WTC11 (cell line): ENCODE data around the gene HDAC9. TPM values are rescaled to one million over a fixed set of nuclear protein-coding genes. Genes with fewer than 3 reads are reported as not detected.
"Not testable (repeated sequence)": the region's sequence is repeated elsewhere in the genome, so short reads cannot be mapped to it uniquely, and the experiment has no call there.

Experiments used
- ATAC-seq: fragments of 200-7000 bp; cut with Tn5 transposase; 2 replicates; pipeline ENCODE4 v1.10.0; 2021; ENCODE audit warnings: mild to moderate bottlenecking, moderate library complexity
- CTCF ChIA-PET: fragments of 300-600 bp; sonication (Branson Sonifier 250); formaldehyde crosslinking; loops from one replicate; lab custom pipeline; 2021; ENCODE audit warnings: antibody characterized with exemption; lab: Charles Lee
- POLR2A ChIA-PET: fragments of 350-600 bp; sonication (Branson Sonifier 250); formaldehyde crosslinking; loops from one replicate; lab custom pipeline; 2021; ENCODE audit warnings: antibody characterized with exemption; lab: Charles Lee
- DNase-seq: peaks from one replicate; pipeline ENCODE4 v3.0.0; 2021; ENCODE audit warnings: low spot score
- H3K27ac Mint-ChIP-seq: 2 replicates; pipeline ENCODE4 v1.8.0; 2021; ENCODE audit warnings: mixed read lengths
- H3K27me3 Mint-ChIP-seq: 2 replicates; pipeline ENCODE4 v1.8.0; 2021; ENCODE audit warnings: low read depth, mild to moderate bottlenecking, moderate library complexity, mixed read lengths
- H3K36me3 Mint-ChIP-seq: 2 replicates; pipeline ENCODE4 v1.8.0; 2021; ENCODE audit warnings: mixed read lengths
- H3K4me1 Mint-ChIP-seq: 2 replicates; pipeline ENCODE4 v1.8.0; 2022; ENCODE audit warnings: mixed read lengths
- H3K4me3 Mint-ChIP-seq: 2 replicates; pipeline ENCODE4 v1.8.0; 2021; ENCODE audit warnings: mild to moderate bottlenecking, moderate library complexity, mixed read lengths
- H3K9me3 Mint-ChIP-seq: 2 replicates; pipeline ENCODE4 v1.8.0; 2021; ENCODE audit warnings: mixed read lengths
- CDX4 ChIP-seq: fragments of 250-450 bp; sonication (Bioruptor Pico); IDR thresholded peaks from 2 replicates; pipeline ENCODE4 v1.9.0; 2021; ENCODE audit warnings: moderate library complexity, mild to moderate bottlenecking, inconsistent platforms, borderline replicate concordance
- ELF4 ChIP-seq: sonication (generic); formaldehyde crosslinking; IDR thresholded peaks from 2 replicates; pipeline ENCODE4 v1.8.1; 2022; ENCODE audit warnings: low read depth, mild to moderate bottlenecking, moderate library complexity, missing genetic modification reagents
- ETV6 ChIP-seq: sonication (generic); formaldehyde crosslinking; IDR thresholded peaks from 2 replicates; pipeline ENCODE4 v1.8.1; 2022; ENCODE audit warnings: mild to moderate bottlenecking, missing genetic modification reagents
- FOXK1 ChIP-seq: sonication (generic); formaldehyde crosslinking; IDR thresholded peaks from 2 replicates; pipeline ENCODE4 v1.8.0; 2022; ENCODE audit warnings: mild to moderate bottlenecking, moderate library complexity, missing genetic modification reagents
- GABPB1 ChIP-seq: sonication (generic); formaldehyde crosslinking; IDR thresholded peaks from 2 replicates; pipeline ENCODE4 v1.8.1; 2023; ENCODE audit warnings: mild to moderate bottlenecking, missing genetic modification reagents
- GRHL2 ChIP-seq: fragments of 250-450 bp; sonication (Bioruptor Pico); IDR thresholded peaks from 2 replicates; pipeline ENCODE4 v1.8.0; 2022; ENCODE audit warnings: mild to moderate bottlenecking, moderate library complexity; ENCODE audit not compliant: insufficient replicate concordance, severe bottlenecking
- GTF2I ChIP-seq: fragments of 250-450 bp; sonication (Bioruptor Pico); conservative IDR thresholded peaks from 2 replicates; pipeline ENCODE4 v1.4.0; 2021; ENCODE audit warnings: mild to moderate bottlenecking
- JAZF1 ChIP-seq: fragments of 250-450 bp; sonication (Bioruptor Pico); IDR thresholded peaks from 2 replicates; pipeline ENCODE4 v1.9.0; 2021; ENCODE audit warnings: moderate library complexity, mild to moderate bottlenecking, inconsistent platforms
- JUN ChIP-seq: sonication (generic); formaldehyde crosslinking; IDR thresholded peaks from 2 replicates; pipeline ENCODE4 v1.8.0; 2023; ENCODE audit warnings: mild to moderate bottlenecking, missing genetic modification reagents
- MAX ChIP-seq: sonication (generic); formaldehyde crosslinking; IDR thresholded peaks from 2 replicates; pipeline ENCODE4 v1.8.0; 2022; ENCODE audit warnings: mild to moderate bottlenecking, missing genetic modification reagents
- NFATC4 ChIP-seq: fragments of 250-450 bp; sonication (Bioruptor Pico); IDR thresholded peaks from 2 replicates; pipeline ENCODE4 v1.9.0; 2021; ENCODE audit warnings: mild to moderate bottlenecking
- NFE2L1 ChIP-seq: sonication (generic); formaldehyde crosslinking; IDR thresholded peaks from 2 replicates; pipeline ENCODE4 v1.8.1; 2023; ENCODE audit warnings: missing genetic modification reagents
- NFYB ChIP-seq: sonication (generic); formaldehyde crosslinking; conservative IDR thresholded peaks from 2 replicates; pipeline ENCODE4 v1.8.0; 2022; ENCODE audit warnings: low read depth, missing genetic modification reagents
- PRRX2 ChIP-seq: fragments of 250-450 bp; sonication (Bioruptor Pico); IDR thresholded peaks from 2 replicates; pipeline ENCODE4 v1.8.0; 2021; ENCODE audit warnings: mild to moderate bottlenecking
- RORB ChIP-seq: fragments of 250-450 bp; sonication (Bioruptor Pico); IDR thresholded peaks from 2 replicates; pipeline ENCODE4 v1.9.0; 2021; ENCODE audit warnings: mild to moderate bottlenecking
- TCF7 ChIP-seq: sonication (generic); formaldehyde crosslinking; IDR thresholded peaks from 2 replicates; pipeline ENCODE4 v1.8.0; 2022; ENCODE audit warnings: mild to moderate bottlenecking, low read depth, missing genetic modification reagents, moderate library complexity
- USF1 ChIP-seq: sonication (generic); formaldehyde crosslinking; IDR thresholded peaks from 2 replicates; pipeline ENCODE4 v1.8.0; 2022; ENCODE audit warnings: mild to moderate bottlenecking, missing genetic modification reagents
- ZNF232 ChIP-seq: sonication (generic); formaldehyde crosslinking; IDR thresholded peaks from 2 replicates; pipeline ENCODE4 v1.8.0; 2022; ENCODE audit warnings: mild to moderate bottlenecking, missing genetic modification reagents
- ZNF263 ChIP-seq: sonication (generic); formaldehyde crosslinking; IDR thresholded peaks from 2 replicates; pipeline ENCODE4 v1.8.1; 2022; ENCODE audit warnings: low read depth, mild to moderate bottlenecking, moderate library complexity, missing genetic modification reagents
- ZNF317 ChIP-seq: sonication (generic); formaldehyde crosslinking; IDR thresholded peaks from 2 replicates; pipeline ENCODE4 v1.8.1; 2023; ENCODE audit warnings: low read depth, mild to moderate bottlenecking, moderate library complexity, missing genetic modification reagents, borderline replicate concordance
- ZNF671 ChIP-seq: fragments of 250-450 bp; sonication (Bioruptor Pico); IDR thresholded peaks from 2 replicates; pipeline ENCODE4 v1.8.0; 2021; ENCODE audit warnings: mild to moderate bottlenecking
- total RNA-seq: library from RNA; stranded (reverse); gene quantifications from 3 replicates; pipeline ENCODE4 v1.2.3, GENCODE V29; 2021
- TF ChIP-seq, protein P1 (sequence below): fragments of 250-450 bp; sonication (Bioruptor Pico); IDR thresholded peaks from 2 replicates; pipeline ENCODE4 v1.9.0; 2021; ENCODE audit warnings: mild to moderate bottlenecking
- TF ChIP-seq, protein P2 (sequence below): fragments of 250-450 bp; sonication (Bioruptor Pico); IDR thresholded peaks from 2 replicates; pipeline ENCODE4 v2.1.2; 2022; ENCODE audit warnings: mild to moderate bottlenecking, moderate library complexity
- TF ChIP-seq, protein P3 (sequence below): sonication (generic); formaldehyde crosslinking; IDR thresholded peaks from 2 replicates; pipeline ENCODE4 v1.8.1; 2022; ENCODE audit warnings: low read depth, mild to moderate bottlenecking, moderate library complexity, missing genetic modification reagents, borderline replicate concordance
- TF ChIP-seq, protein P4 (sequence below): sonication (generic); formaldehyde crosslinking; IDR thresholded peaks from 2 replicates; pipeline ENCODE4 v1.8.1; 2023; ENCODE audit warnings: mild to moderate bottlenecking, missing genetic modification reagents, moderate library complexity
- TF ChIP-seq, protein P5 (sequence below): sonication (generic); formaldehyde crosslinking; IDR thresholded peaks from 2 replicates; pipeline ENCODE4 v1.8.1; 2022; ENCODE audit warnings: missing genetic modification reagents, borderline replicate concordance

HDAC9 gene
- total RNA-seq, 1 experiment from 2014 or later = 18.8 TPM

- CTCF ChIA-PET, H3K9me3 Mint-ChIP-seq, H3K27ac Mint-ChIP-seq, POLR2A ChIA-PET, H3K4me1 Mint-ChIP-seq, DNase-seq, H3K27me3 Mint-ChIP-seq, H3K4me3 Mint-ChIP-seq, ATAC-seq, H3K36me3 Mint-ChIP-seq: not testable (repeated sequence)
Measured at GRCh38 chr7:18967755-18968154, 472.2 kb downstream of the HDAC9 start.

DNA sequence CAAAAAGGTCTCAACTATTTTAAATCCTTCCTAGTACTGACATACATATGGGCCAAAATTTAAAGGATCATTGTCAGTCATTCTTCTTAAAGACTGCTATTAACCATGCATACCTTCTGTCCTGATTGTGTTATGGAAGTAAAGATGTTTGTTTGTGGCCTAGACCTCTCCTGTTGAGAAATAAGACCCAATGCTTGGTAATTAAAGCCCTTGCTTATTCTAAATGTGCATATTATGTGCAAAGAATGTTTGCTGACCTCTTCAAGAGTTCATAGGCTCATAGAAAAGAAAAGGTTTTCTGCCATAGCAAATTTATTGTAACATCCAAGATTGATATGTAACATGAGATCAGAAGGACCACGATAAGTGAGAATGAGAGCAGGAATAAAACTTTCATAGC lies 476.3 kb downstream of the HDAC9 start:
- H3K4me3 Mint-ChIP-seq = no peak overlapping the region
- ATAC-seq = no peak
- no peak for DNase-seq
- H3K27ac Mint-ChIP-seq = no peak overlapping the region
- H3K27me3 Mint-ChIP-seq = no peaks in the 10 kb centered on the region
- no peaks in the 10 kb centered on the region for H3K36me3 Mint-ChIP-seq
- H3K4me1 Mint-ChIP-seq = no peaks in the 10 kb centered on the region
- ChIA-PET POLR2A (no interaction called here), CTCF (interaction anchor here (0.6 kb wide), 1 partner anchor 80 kb away, joined by 3 read pairs; no protein-coding TSS in a partner anchor)
- TF ChIP-seq RORB (CRISPR knock-in tag) (no peak), JAZF1 (CRISPR knock-in tag) (no peak), GABPB1 (CRISPR knock-in tag) (no peak), MAX (CRISPR knock-in tag) (no peak), NFATC4 (CRISPR knock-in tag) (no peak), CDX4 (CRISPR knock-in tag) (no peak), JUN (CRISPR knock-in tag) (no peak), PRRX2 (CRISPR knock-in tag) (no peak), NFYB (CRISPR knock-in tag) (no peak), NFE2L1 (no peak), GTF2I (CRISPR knock-in tag) (no peak), FOXK1 (CRISPR knock-in tag) (no peak), ZNF263 (CRISPR knock-in tag) (no peak), ZNF232 (no peak), ELF4 (CRISPR knock-in tag) (no peak), ETV6 (CRISPR knock-in tag) (no peak)
- TF ChIP-seq, protein P1, sequence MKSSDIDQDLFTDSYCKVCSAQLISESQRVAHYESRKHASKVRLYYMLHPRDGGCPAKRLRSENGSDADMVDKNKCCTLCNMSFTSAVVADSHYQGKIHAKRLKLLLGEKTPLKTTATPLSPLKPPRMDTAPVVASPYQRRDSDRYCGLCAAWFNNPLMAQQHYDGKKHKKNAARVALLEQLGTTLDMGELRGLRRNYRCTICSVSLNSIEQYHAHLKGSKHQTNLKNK = no peak
- TF ChIP-seq, protein P2, sequence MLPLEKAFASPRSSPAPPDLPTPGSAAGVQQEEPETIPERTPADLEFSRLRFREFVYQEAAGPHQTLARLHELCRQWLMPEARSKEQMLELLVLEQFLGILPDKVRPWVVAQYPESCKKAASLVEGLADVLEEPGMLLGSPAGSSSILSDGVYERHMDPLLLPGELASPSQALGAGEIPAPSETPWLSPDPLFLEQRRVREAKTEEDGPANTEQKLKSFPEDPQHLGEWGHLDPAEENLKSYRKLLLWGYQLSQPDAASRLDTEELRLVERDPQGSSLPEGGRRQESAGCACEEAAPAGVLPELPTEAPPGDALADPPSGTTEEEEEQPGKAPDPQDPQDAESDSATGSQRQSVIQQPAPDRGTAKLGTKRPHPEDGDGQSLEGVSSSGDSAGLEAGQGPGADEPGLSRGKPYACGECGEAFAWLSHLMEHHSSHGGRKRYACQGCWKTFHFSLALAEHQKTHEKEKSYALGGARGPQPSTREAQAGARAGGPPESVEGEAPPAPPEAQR (CRISPR knock-in tag) = no peak
- TF ChIP-seq, protein P3, sequence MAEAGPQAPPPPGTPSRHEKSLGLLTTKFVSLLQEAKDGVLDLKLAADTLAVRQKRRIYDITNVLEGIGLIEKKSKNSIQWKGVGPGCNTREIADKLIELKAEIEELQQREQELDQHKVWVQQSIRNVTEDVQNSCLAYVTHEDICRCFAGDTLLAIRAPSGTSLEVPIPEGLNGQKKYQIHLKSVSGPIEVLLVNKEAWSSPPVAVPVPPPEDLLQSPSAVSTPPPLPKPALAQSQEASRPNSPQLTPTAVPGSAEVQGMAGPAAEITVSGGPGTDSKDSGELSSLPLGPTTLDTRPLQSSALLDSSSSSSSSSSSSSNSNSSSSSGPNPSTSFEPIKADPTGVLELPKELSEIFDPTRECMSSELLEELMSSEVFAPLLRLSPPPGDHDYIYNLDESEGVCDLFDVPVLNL (CRISPR knock-in tag) = no peak
- TF ChIP-seq, protein P4, sequence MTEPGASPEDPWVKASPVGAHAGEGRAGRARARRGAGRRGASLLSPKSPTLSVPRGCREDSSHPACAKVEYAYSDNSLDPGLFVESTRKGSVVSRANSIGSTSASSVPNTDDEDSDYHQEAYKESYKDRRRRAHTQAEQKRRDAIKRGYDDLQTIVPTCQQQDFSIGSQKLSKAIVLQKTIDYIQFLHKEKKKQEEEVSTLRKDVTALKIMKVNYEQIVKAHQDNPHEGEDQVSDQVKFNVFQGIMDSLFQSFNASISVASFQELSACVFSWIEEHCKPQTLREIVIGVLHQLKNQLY (CRISPR knock-in tag) = no peak
- 0 out of 2 replicates have a peak, but pooled peaks cover 3% of the 10 kb centered on the region for H3K9me3 Mint-ChIP-seq

GRCh38 chr7:18974803-18975202 lies 479.3 kb downstream of the HDAC9 start:
- ChIA-PET POLR2A (no interaction called here), CTCF (no interaction called here)
- no peak for DNase-seq
- no peak overlapping the region for H3K4me3 Mint-ChIP-seq
- H3K4me1 Mint-ChIP-seq = no peaks in the 10 kb centered on the region
- H3K36me3 Mint-ChIP-seq = no peaks in the 10 kb centered on the region
- ATAC-seq = no peak
- H3K9me3 Mint-ChIP-seq = 0 out of 2 replicates have a peak, but pooled peaks cover 3% of the 10 kb centered on the region
- no peaks in the 10 kb centered on the region for H3K27me3 Mint-ChIP-seq
- no peak overlapping the region for H3K27ac Mint-ChIP-seq
- TF ChIP-seq USF1 (CRISPR knock-in tag) (no peak), ZNF263 (CRISPR knock-in tag) (no peak), ETV6 (CRISPR knock-in tag) (no peak), GABPB1 (CRISPR knock-in tag) (no peak), ZNF671 (CRISPR knock-in tag) (no peak), ZNF317 (CRISPR knock-in tag) (no peak), GRHL2 (CRISPR knock-in tag) (no peak), TCF7 (CRISPR knock-in tag) (no peak), NFE2L1 (no peak)
- TF ChIP-seq, protein P5, sequence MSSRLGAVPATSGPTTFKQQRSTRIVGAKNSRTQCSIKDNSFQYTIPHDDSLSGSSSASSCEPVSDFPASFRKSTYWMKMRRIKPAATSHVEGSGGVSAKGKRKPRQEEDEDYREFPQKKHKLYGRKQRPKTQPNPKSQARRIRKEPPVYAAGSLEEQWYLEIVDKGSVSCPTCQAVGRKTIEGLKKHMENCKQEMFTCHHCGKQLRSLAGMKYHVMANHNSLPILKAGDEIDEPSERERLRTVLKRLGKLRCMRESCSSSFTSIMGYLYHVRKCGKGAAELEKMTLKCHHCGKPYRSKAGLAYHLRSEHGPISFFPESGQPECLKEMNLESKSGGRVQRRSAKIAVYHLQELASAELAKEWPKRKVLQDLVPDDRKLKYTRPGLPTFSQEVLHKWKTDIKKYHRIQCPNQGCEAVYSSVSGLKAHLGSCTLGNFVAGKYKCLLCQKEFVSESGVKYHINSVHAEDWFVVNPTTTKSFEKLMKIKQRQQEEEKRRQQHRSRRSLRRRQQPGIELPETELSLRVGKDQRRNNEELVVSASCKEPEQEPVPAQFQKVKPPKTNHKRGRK (CRISPR knock-in tag) = no peak
- TF ChIP-seq, protein P4 (CRISPR knock-in tag) = no peak
